Measurements from ENCODE around the gene DIS3L2.

- no peak for TF ChIP-seq CTCF (IDR thresholded peaks at IDR 0.05)
- TF ChIP-seq POLR2A (IDR thresholded peaks at IDR 0.05), result no peak
Observed at GRCh38 chr2:232354069-232354468, 392.6 kb downstream of the DIS3L2 start.
